ENCODE results near the gene GJB5.

DNA sequence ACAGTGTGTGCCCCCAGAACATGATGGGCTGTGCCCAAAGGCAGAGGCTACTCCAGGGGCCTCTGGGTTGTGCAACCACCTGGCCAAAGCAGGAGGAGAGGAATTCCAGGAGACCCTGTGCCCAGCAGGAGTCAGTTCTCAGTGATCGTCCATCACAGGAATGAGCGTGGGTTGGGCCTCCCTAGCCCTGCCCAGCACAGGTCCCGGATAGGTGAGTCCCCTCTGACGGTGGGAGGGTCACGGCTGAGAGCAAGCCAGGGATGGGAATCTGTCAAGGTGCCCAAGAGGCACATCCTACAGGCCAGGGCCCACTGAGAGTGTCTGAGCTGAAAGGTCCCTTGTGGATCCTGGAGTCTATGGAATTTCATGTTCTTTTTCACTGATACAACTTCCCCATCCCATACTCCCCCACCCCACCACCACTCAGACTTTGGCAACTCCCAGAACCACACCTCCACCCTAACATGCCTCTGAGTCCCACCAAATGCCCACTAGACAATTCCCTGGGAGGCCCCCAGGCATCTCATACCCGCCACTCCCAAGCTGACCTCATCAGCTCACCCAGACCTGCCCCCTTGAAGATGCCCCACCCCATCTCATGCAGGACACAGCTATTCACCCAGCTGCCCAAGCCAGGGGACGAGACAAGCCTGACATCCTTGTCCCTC is 7.8 kb downstream of the GJB5 start:
- TF ChIP-seq, protein P1, sequence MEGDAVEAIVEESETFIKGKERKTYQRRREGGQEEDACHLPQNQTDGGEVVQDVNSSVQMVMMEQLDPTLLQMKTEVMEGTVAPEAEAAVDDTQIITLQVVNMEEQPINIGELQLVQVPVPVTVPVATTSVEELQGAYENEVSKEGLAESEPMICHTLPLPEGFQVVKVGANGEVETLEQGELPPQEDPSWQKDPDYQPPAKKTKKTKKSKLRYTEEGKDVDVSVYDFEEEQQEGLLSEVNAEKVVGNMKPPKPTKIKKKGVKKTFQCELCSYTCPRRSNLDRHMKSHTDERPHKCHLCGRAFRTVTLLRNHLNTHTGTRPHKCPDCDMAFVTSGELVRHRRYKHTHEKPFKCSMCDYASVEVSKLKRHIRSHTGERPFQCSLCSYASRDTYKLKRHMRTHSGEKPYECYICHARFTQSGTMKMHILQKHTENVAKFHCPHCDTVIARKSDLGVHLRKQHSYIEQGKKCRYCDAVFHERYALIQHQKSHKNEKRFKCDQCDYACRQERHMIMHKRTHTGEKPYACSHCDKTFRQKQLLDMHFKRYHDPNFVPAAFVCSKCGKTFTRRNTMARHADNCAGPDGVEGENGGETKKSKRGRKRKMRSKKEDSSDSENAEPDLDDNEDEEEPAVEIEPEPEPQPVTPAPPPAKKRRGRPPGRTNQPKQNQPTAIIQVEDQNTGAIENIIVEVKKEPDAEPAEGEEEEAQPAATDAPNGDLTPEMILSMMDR (conservative IDR thresholded peaks at IDR 0.05; ENCODE audit: low read length): no peak
- TF ChIP-seq EZH2phosphoT487 (IDR thresholded peaks at IDR 0.05; ENCODE audit: borderline replicate concordance): no peak
